ENCODE data around the gene UCK1. TPM values are rescaled to one million over a fixed set of nuclear protein-coding genes. Genes with fewer than 3 reads are reported as not detected.
"Not testable (repeated sequence)": the region's sequence is repeated elsewhere in the genome, so short reads cannot be mapped to it uniquely, and the experiment has no call there.

The UCK1 gene
- total RNA-seq, 1 donor from 2014 or later: 32.4 TPM

DNA sequence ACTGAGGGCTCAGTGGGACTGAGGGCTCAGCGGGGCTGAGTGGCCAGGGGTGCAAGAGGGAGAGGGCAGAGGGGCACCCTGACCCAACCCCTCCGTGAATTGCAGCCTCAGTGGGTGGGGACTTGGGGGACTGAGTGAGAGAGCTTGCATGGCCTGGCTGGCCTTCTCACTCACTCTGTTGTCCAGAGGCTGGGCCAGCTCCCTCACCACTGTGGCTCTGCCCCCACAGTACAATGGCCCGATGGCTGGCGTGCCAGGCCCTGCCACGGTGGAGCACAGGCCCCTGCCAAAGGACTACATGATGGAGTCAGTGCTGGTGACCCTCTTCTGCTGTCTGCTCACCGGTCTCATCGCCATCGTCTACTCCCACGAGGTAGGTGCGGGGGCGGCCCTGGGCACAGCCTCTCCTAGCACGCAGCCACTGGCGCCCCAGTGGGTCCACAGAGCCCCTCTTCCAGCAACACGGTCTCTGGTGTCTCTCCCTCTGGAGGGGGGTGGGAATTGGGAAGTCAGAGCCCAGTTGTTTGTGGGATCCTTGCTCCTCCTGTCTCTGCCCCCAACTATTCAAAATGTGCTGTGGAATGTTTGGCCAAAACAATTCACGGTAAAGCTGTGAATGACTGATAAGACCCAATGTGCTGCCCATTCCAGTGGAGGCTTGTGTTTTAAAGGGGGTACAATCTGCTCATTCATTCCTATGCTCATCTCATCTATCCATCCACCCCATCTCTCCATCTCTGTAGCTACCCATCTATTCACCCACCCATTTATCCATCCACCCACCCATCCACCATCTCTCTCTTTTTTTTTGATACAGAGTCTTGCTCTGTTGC lies 25.0 kb upstream of the UCK1 start:
- Mint-ChIP-seq H3K4me3 (ENCODE audit: low read depth) (no peak overlapping the region), H3K9me3 (ENCODE audit: low read depth) (peaks cover 5% of the 10 kb centered on the region), H3K4me1 (ENCODE audit: low read depth) (peaks cover 5% of the 10 kb centered on the region), H3K27ac (no peak overlapping the region), H3K36me3 (ENCODE audit: insufficient read depth) (peaks cover 13% of the 10 kb centered on the region), H3K27me3 (peaks cover 30% of the 10 kb centered on the region)
- TF ChIP-seq, protein P1, sequence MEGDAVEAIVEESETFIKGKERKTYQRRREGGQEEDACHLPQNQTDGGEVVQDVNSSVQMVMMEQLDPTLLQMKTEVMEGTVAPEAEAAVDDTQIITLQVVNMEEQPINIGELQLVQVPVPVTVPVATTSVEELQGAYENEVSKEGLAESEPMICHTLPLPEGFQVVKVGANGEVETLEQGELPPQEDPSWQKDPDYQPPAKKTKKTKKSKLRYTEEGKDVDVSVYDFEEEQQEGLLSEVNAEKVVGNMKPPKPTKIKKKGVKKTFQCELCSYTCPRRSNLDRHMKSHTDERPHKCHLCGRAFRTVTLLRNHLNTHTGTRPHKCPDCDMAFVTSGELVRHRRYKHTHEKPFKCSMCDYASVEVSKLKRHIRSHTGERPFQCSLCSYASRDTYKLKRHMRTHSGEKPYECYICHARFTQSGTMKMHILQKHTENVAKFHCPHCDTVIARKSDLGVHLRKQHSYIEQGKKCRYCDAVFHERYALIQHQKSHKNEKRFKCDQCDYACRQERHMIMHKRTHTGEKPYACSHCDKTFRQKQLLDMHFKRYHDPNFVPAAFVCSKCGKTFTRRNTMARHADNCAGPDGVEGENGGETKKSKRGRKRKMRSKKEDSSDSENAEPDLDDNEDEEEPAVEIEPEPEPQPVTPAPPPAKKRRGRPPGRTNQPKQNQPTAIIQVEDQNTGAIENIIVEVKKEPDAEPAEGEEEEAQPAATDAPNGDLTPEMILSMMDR (IDR thresholded peaks at IDR 0.05; ENCODE audit: unreplicated experiment): no peak
- no peak for DNase-seq (ENCODE audit: low spot score, unreplicated experiment)

DNA sequence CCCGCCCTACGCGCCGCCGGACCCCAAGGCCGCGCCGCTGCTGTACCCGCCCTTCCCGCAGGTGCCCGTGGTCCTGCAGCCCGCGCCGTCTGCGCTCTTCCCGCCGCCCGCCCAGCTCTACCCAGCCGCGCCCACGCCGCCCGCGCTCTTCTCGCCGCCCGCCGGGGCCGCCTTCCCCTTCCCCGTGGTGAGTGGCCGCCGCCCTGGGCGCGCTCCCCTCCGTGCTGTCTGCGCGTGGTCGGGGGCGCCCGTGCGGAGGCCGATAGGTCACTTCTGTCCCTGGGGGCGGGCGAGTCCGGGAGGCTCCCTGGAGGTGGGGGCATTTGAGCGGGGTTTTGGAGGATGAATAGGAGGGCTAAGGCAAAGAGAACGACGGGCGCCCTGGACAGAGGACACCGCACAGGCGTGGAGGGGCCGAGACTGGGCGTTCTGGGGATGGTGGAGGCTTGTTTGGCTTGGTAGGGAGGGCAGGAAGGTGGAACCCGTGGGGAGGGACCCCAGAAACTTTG lies 23.8 kb upstream of the UCK1 start:
- Mint-ChIP-seq H3K36me3 (ENCODE audit: insufficient read depth) (peaks cover 13% of the 10 kb centered on the region), H3K9me3 (ENCODE audit: low read depth) (peaks cover 2% of the 10 kb centered on the region), H3K4me1 (ENCODE audit: low read depth) (peaks cover 7% of the 10 kb centered on the region), H3K4me3 (ENCODE audit: low read depth) (peak overlapping the region; percentile 44), H3K27ac (no peak overlapping the region), H3K27me3 (peaks cover 37% of the 10 kb centered on the region)
- TF ChIP-seq, protein P1 (IDR thresholded peaks at IDR 0.05; ENCODE audit: unreplicated experiment): no peak
- no peak for DNase-seq (ENCODE audit: low spot score, unreplicated experiment)

- Mint-ChIP-seq H3K36me3 (ENCODE audit: insufficient read depth) (peaks cover 10% of the 10 kb centered on the region), H3K9me3 (ENCODE audit: low read depth) (no peaks in the 10 kb centered on the region), H3K4me1 (ENCODE audit: low read depth) (peaks cover 7% of the 10 kb centered on the region), H3K27ac (no peak overlapping the region), H3K27me3 (peaks cover 43% of the 10 kb centered on the region), H3K4me3 (ENCODE audit: low read depth) (no peak overlapping the region)
- no peak for DNase-seq (ENCODE audit: low spot score, unreplicated experiment)
- TF ChIP-seq, protein P1 (IDR thresholded peaks at IDR 0.05; ENCODE audit: unreplicated experiment): no peak
These were observed 23.2 kb upstream of the UCK1 start for GRCh38 chr9:131554087-131554842.

- TF ChIP-seq, protein P1 (IDR thresholded peaks at IDR 0.05; ENCODE audit: unreplicated experiment): no peak
- H3K27me3 Mint-ChIP-seq: peaks cover 64% of the 10 kb centered on the region
- H3K36me3 Mint-ChIP-seq (ENCODE audit: insufficient read depth): peaks cover 21% of the 10 kb centered on the region
- no peak overlapping the region for H3K27ac Mint-ChIP-seq
- DNase-seq (ENCODE audit: low spot score, unreplicated experiment): no peak
- no peak overlapping the region for H3K4me3 Mint-ChIP-seq (ENCODE audit: low read depth)
- H3K4me1 Mint-ChIP-seq (ENCODE audit: low read depth): peaks cover 14% of the 10 kb centered on the region
- peaks cover 7% of the 10 kb centered on the region for H3K9me3 Mint-ChIP-seq (ENCODE audit: low read depth)
These were observed 21.0 kb upstream of the UCK1 start for GRCh38 chr9:131552030-131552429.

DNA sequence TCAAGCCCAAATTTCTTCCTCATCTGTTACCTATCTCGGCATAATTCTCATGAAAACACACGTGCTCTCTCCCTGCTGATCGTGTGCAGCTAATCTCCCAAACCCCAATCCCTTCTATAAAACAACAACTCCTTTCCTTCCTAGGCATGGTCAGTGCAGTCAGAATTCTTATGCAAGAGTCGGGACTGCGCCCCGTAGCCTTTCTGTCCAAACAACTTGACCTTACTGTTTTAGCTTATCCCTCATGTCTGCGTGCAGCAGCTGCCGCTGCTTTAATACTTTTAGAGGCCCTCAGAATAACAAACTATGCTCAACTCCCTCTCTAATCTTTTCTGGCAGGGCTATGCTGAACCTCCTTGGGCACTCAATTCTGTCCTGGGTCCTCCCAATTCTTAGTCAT lies 19.4 kb upstream of the UCK1 start:
- Mint-ChIP-seq H3K4me1 (ENCODE audit: low read depth) (peaks cover 14% of the 10 kb centered on the region), H3K27me3 (peaks cover 51% of the 10 kb centered on the region), H3K36me3 (ENCODE audit: insufficient read depth) (peaks cover 15% of the 10 kb centered on the region)
- not testable (repeated sequence) for H3K9me3 Mint-ChIP-seq (ENCODE audit: low read depth); H3K4me3 Mint-ChIP-seq (ENCODE audit: low read depth); H3K27ac Mint-ChIP-seq; DNase-seq (ENCODE audit: low spot score, unreplicated experiment)

DNA sequence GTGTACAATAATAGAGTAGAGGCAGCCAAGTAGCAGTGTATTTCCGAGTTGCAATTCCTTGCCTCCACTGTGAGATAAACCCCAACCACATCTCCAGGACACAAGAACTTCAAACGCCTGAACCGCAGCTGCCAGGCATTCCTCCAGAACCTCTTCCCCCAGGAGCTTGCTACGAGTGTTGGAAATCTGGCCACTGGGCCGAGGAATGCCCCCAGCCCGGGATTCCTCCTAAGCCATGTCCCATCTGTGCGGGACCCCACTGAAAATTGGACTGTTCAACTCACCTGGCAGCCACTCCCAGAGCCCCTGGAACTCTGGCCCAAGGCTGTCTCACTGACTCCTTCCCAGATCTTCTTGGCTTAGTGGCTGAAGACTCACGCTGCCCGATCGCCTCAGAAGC lies 18.1 kb upstream of the UCK1 start:
- not testable (repeated sequence) for H3K9me3 Mint-ChIP-seq (ENCODE audit: low read depth); H3K27ac Mint-ChIP-seq; DNase-seq (ENCODE audit: low spot score, unreplicated experiment); H3K4me3 Mint-ChIP-seq (ENCODE audit: low read depth)
- Mint-ChIP-seq H3K27me3 (peaks cover 45% of the 10 kb centered on the region), H3K36me3 (ENCODE audit: insufficient read depth) (peaks cover 19% of the 10 kb centered on the region), H3K4me1 (ENCODE audit: low read depth) (peaks cover 15% of the 10 kb centered on the region)

All from progenitor cell of endocrine pancreas (in vitro differentiated cells).